Neural cell (in vitro differentiated cells): ENCODE data around the gene DCAF8L1. TPM values are rescaled to one million over a fixed set of nuclear protein-coding genes. Genes with fewer than 3 reads are reported as not detected.

Source experiments
- H2AFZ ChIP-seq: fragments of 200-600, 300-800 bp; sonication (generic), shearing (Covaris generic); 2 replicates; pipeline ENCODE4 v1.6.0; 2014; ENCODE audit warnings: low read depth, mild to moderate bottlenecking, antibody characterized with exemption, low read length, moderate library complexity
- H3F3A ChIP-seq: fragments of 200-600 bp; shearing (Covaris generic); 2 replicates; pipeline ENCODE4 v1.6.1; 2016; ENCODE audit warnings: mild to moderate bottlenecking, moderate library complexity, mixed read lengths, antibody characterized with exemption, low read length; ENCODE audit not compliant: insufficient read depth, poor library complexity, severe bottlenecking
- H3K27ac ChIP-seq: fragments of 200-600, 300-800 bp; sonication (generic), shearing (Covaris generic); 2 replicates; pipeline ENCODE4 v1.5.1; 2014; ENCODE audit warnings: mild to moderate bottlenecking, low read length, moderate library complexity
- H3K27me3 ChIP-seq: fragments of 300-800, 200-600 bp; sonication (generic), shearing (Covaris generic); 2 replicates; pipeline ENCODE4 v1.6.0; 2014; ENCODE audit warnings: mild to moderate bottlenecking, low read depth, low read length, moderate library complexity; ENCODE audit not compliant: insufficient read depth
- H3K36me3 ChIP-seq: fragments of 300-800, 200-600 bp; sonication (generic), shearing (Covaris generic); 2 replicates; pipeline ENCODE4 v1.5.1; 2014; ENCODE audit warnings: mild to moderate bottlenecking, antibody characterized with exemption, low read length, moderate library complexity; ENCODE audit not compliant: insufficient read depth
- H3K4me2 ChIP-seq: fragments of 300-800, 200-600 bp; sonication (generic), shearing (Covaris generic); 2 replicates; pipeline ENCODE4 v1.6.0; 2014; ENCODE audit warnings: mild to moderate bottlenecking, low read length
- H3K4me3 ChIP-seq: fragments of 300-800, 200-600 bp; sonication (generic), shearing (Covaris generic); 2 replicates; pipeline ENCODE4 v1.5.1; 2014; ENCODE audit warnings: mild to moderate bottlenecking, low read length, moderate library complexity
- H3K79me2 ChIP-seq: fragments of 200-600 bp; shearing (Covaris generic); replicated peaks from 2 replicates; pipeline ENCODE4 v1.6.0; 2014; ENCODE audit warnings: mild to moderate bottlenecking, low read length, moderate library complexity; ENCODE audit not compliant: insufficient read depth
- H3K9ac ChIP-seq: fragments of 300-800, 200-600 bp; sonication (generic), shearing (Covaris generic); 2 replicates; pipeline ENCODE4 v1.6.1; 2016; ENCODE audit warnings: mild to moderate bottlenecking, low read length, mixed read lengths
- H3K9me2 ChIP-seq: fragments of 200-600 bp; shearing (Covaris generic); 2 replicates; pipeline ENCODE4 v1.6.1; 2016; ENCODE audit warnings: mild to moderate bottlenecking, low read length, mixed read lengths; ENCODE audit not compliant: insufficient read depth
- H3K9me3 ChIP-seq: fragments of 200-600, 300-800 bp; sonication (generic), shearing (Covaris generic); 2 replicates; pipeline ENCODE4 v1.6.1; 2016; ENCODE audit warnings: mild to moderate bottlenecking, mixed run types, low read length, moderate library complexity, mixed read lengths
- H4K20me1 ChIP-seq: fragments of 200-600 bp; shearing (Covaris generic); 2 replicates; pipeline ENCODE4 v1.6.1; 2016; ENCODE audit warnings: mild to moderate bottlenecking, mixed run types; ENCODE audit not compliant: insufficient read depth
- CTCF ChIP-seq: fragments of 450-650 bp; IDR thresholded peaks from 2 replicates; pipeline ENCODE4 v1.5.1; 2014; ENCODE audit warnings: antibody characterized with exemption, mild to moderate bottlenecking, moderate library complexity; ENCODE audit not compliant: poor library complexity, severe bottlenecking
- EP300 ChIP-seq: fragments of 450-650 bp; conservative IDR thresholded peaks from 2 replicates; pipeline ENCODE4 v1.6.1; 2014; ENCODE audit warnings: antibody characterized with exemption, mild to moderate bottlenecking, moderate library complexity; ENCODE audit not compliant: poor library complexity, severe bottlenecking
- EZH2 ChIP-seq: fragments of 200-600, 300-800 bp; shearing (Covaris generic), sonication (generic); IDR thresholded peaks from 2 replicates; pipeline ENCODE4 v1.6.1; 2014; ENCODE audit warnings: antibody characterized with exemption, low read length, borderline replicate concordance, mild to moderate bottlenecking; ENCODE audit not compliant: insufficient read depth, poor library complexity, severe bottlenecking
- MXI1 ChIP-seq: fragments of 450-650 bp; conservative IDR thresholded peaks from 2 replicates; pipeline ENCODE4 v1.6.1; 2014; ENCODE audit warnings: antibody characterized with exemption, mild to moderate bottlenecking; ENCODE audit not compliant: poor library complexity, severe bottlenecking
- POLR2AphosphoS5 ChIP-seq: IDR thresholded peaks from 2 replicates; pipeline ENCODE4 v1.6.1; 2012
- RAD21 ChIP-seq: fragments of 450-650 bp; conservative IDR thresholded peaks from 2 replicates; pipeline ENCODE4 v1.6.1; 2014; ENCODE audit warnings: antibody characterized with exemption, mild to moderate bottlenecking, moderate library complexity
- REST ChIP-seq: IDR thresholded peaks from 2 replicates; pipeline ENCODE4 v1.6.1; 2012; ENCODE audit warnings: borderline replicate concordance
- SMC3 ChIP-seq: fragments of 450-650 bp; conservative IDR thresholded peaks from 2 replicates; pipeline ENCODE4 v1.6.1; 2014; ENCODE audit warnings: antibody characterized with exemption, mild to moderate bottlenecking, moderate library complexity; ENCODE audit not compliant: poor library complexity
- TAF1 ChIP-seq: IDR thresholded peaks from 2 replicates; pipeline ENCODE4 v1.6.1; 2012; ENCODE audit warnings: low read depth
- polyA minus RNA-seq: library from RNA; depleted of rRNA, polyadenylated mRNA; stranded (reverse); fragments of >200 nt; gene quantifications from 2 replicates; pipeline ENCODE4 v1.2.3, GENCODE V29; 2014
- polyA plus RNA-seq: library from polyadenylated mRNA; depleted of rRNA; stranded (reverse); fragments of >200 nt; gene quantifications from 2 replicates; pipeline ENCODE4 v1.2.3, GENCODE V29; 2014

The DCAF8L1 gene
- not detected in 2 replicates for polyA plus RNA-seq
- not detected in 2 replicates for polyA minus RNA-seq

DNA sequence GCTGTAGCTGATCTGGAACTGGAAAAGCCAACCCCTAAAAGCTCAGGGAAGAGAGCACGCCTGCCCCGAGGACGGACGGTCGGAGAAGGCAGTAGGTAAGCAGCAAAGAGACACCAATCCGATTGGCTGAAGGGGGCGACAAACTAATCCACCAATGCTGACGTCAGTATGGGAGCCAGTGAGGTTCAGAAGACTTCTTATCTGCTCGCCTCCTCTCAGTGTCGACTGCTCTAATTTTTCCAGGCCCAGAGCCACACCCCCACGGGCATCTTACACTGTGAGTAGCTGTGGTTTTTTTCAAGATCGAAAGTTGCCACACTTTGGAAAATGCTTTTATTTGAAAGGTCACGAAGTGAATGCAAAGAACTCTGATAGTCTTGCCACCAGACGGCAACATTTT lies at the start of gene DCAF8L1:
DCAF8L1 (minus strand) TSS at position 101 of the 400 bp plus-strand sequence. CDS start 115 bp downstream, outside the sequence.
- H4K20me1 ChIP-seq: no peaks in the 10 kb centered on the region
- H3K4me2 ChIP-seq: no peak within 1 kb of the TSS
- no peak within 1 kb of the TSS for H3K4me3 ChIP-seq
- H3K79me2 ChIP-seq: no peaks in the 10 kb centered on the region
- H2AFZ ChIP-seq: no peak within 1 kb of the TSS
- no peak for TF ChIP-seq CTCF
- no peak for TF ChIP-seq POLR2AphosphoS5
- no peak for TF ChIP-seq EZH2
- no peak for TF ChIP-seq RAD21
- TF ChIP-seq REST: no peak
- TF ChIP-seq EP300: no peak
- TF ChIP-seq SMC3: no peak
- no peak for TF ChIP-seq MXI1
- no peak for TF ChIP-seq TAF1
- H3K27me3 ChIP-seq: no peaks in the 10 kb centered on the region
- H3K27ac ChIP-seq: no peak within 1 kb of the TSS
- H3F3A ChIP-seq: no peaks in the 10 kb centered on the region
- no peaks in the 10 kb centered on the region for H3K9me3 ChIP-seq
- no peak within 1 kb of the TSS for H3K9ac ChIP-seq
- no peaks in the 10 kb centered on the region for H3K9me2 ChIP-seq
- no peaks in the 10 kb centered on the region for H3K36me3 ChIP-seq

DNA sequence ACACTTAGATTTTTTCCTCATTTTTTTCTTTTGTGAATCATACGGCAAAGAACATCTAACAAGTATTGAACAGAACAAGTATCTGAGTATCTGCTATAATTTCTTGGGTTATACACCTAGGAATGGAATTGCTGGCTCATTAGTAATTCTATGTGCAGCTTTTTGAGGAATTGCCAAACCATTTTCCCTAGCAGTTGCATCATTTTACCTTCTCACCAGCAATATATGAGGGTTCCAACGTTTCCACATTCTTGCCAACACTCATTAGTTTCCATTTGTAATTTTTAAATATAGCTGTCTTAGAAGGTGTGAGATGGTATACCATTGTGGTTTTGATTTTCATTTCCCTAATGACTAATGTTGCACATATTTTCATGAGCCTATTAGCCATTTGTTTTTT lies 41.1 kb upstream of the DCAF8L1 start:
- no peaks in the 10 kb centered on the region for H3K9me3 ChIP-seq
- no peaks in the 10 kb centered on the region for H3F3A ChIP-seq
- TF ChIP-seq REST (no peak), EP300 (no peak), SMC3 (no peak), POLR2AphosphoS5 (no peak), CTCF (no peak), TAF1 (no peak), MXI1 (no peak), RAD21 (no peak), EZH2 (no peak)
- H4K20me1 ChIP-seq: no peaks in the 10 kb centered on the region
- H3K4me2 ChIP-seq: no peak overlapping the region
- H3K9me2 ChIP-seq: no peaks in the 10 kb centered on the region
- no peak overlapping the region for H3K27ac ChIP-seq
- H3K79me2 ChIP-seq: no peaks in the 10 kb centered on the region
- H3K27me3 ChIP-seq: no peaks in the 10 kb centered on the region
- no peak overlapping the region for H2AFZ ChIP-seq
- H3K9ac ChIP-seq: no peak overlapping the region
- no peaks in the 10 kb centered on the region for H3K36me3 ChIP-seq
- H3K4me3 ChIP-seq: no peak overlapping the region
